HUES48 (cell line): ENCODE results near the gene SLC24A3.

Experiments
- H3K27ac ChIP-seq: one replicate; pipeline ENCODE4 v1.7.0; 2013; ENCODE audit warnings: low read depth, low read length, inconsistent platforms
- H3K27me3 ChIP-seq: 2 replicates; pipeline ENCODE4 v1.6.1; 2013; ENCODE audit warnings: mild to moderate bottlenecking, low read length; ENCODE audit not compliant: control insufficient read depth, insufficient read depth
- H3K36me3 ChIP-seq: 2 replicates; pipeline ENCODE4 v1.6.1; 2013; ENCODE audit warnings: low read length; ENCODE audit not compliant: control insufficient read depth, insufficient read depth
- H3K4me1 ChIP-seq: 2 replicates; pipeline ENCODE4 v1.6.1; 2013; ENCODE audit warnings: mild to moderate bottlenecking, low read length; ENCODE audit not compliant: control insufficient read depth, insufficient read depth
- H3K4me3 ChIP-seq: 2 replicates; pipeline ENCODE4 v1.5.1; 2013; ENCODE audit warnings: mild to moderate bottlenecking, low read depth, low read length
- H3K9ac ChIP-seq: 2 replicates; pipeline ENCODE4 v1.6.1; 2013; ENCODE audit warnings: mild to moderate bottlenecking, low read depth, low read length, moderate library complexity
- H3K9me3 ChIP-seq: 2 replicates; pipeline ENCODE4 v1.6.1; 2013; ENCODE audit warnings: low read length; ENCODE audit not compliant: control insufficient read depth, insufficient read depth

The SLC24A3 gene

DNA sequence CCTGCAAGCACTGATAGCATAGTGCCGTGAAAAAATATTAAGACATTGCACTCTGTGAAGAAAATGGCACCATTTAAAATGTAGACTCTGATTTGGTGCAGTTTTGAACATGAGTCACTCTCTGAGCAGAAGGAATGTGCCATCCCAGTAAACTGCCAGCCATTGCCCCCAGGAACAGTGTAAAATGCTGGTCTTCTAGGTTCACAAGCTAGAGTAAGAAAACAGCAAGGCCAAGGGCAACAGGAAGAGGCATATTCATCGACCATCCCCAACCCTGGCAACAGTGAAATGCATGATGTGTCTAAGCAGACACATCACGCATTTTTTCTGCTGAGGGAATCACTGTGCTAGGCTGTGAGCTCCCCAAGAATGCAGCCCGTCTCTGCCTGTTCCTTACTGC, 382.5 kb downstream of the SLC24A3 start:
- Histone ChIP-seq H3K4me1 (peaks cover 5% of the 10 kb centered on the region; the same call in 1 of the 2 replicates), H3K9ac (no peak overlapping the region), H3K9me3 (no peaks in the 10 kb centered on the region), H3K27me3 (no peaks in the 10 kb centered on the region), H3K27ac (no peak overlapping the region), H3K36me3 (no peaks in the 10 kb centered on the region), H3K4me3 (no peak overlapping the region)

- no peak overlapping the region for H3K27ac ChIP-seq
- H3K4me3 ChIP-seq: no peak overlapping the region
- H3K36me3 ChIP-seq: no peaks in the 10 kb centered on the region
- no peaks in the 10 kb centered on the region for H3K27me3 ChIP-seq
- no peak overlapping the region for H3K9ac ChIP-seq
- H3K4me1 ChIP-seq: peaks cover 5% of the 10 kb centered on the region; the same call in 1 of the 2 replicates
- no peaks in the 10 kb centered on the region for H3K9me3 ChIP-seq
Observed at GRCh38 chr20:19598117-19598850, 385.8 kb downstream of the SLC24A3 start.

DNA sequence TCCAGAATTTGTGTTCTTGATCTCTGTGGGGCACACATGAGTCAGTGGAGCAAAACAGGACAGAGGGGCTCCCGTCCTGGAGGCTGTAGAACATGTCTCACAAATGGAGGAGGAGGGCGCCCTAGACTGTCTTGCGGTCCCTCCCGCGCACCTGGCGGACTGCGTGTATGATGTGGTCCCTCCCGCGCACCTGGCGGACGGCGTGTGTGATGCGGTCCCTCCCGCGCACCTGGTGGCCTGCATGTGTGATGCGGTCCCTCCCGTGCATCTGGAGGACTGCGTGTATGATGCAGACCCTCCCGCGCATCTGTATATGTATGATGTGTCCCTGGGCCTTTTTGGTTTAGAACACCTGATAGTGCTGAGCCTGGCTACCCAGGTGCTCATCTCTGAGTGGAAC, 386.8 kb downstream of the SLC24A3 start:
- no peaks in the 10 kb centered on the region for H3K27me3 ChIP-seq
- no peaks in the 10 kb centered on the region for H3K9me3 ChIP-seq
- H3K36me3 ChIP-seq: no peaks in the 10 kb centered on the region
- no peak overlapping the region for H3K4me3 ChIP-seq
- H3K4me1 ChIP-seq: peaks cover 5% of the 10 kb centered on the region; the same call in 1 of the 2 replicates
- H3K27ac ChIP-seq: no peak overlapping the region
- no peak overlapping the region for H3K9ac ChIP-seq

DNA sequence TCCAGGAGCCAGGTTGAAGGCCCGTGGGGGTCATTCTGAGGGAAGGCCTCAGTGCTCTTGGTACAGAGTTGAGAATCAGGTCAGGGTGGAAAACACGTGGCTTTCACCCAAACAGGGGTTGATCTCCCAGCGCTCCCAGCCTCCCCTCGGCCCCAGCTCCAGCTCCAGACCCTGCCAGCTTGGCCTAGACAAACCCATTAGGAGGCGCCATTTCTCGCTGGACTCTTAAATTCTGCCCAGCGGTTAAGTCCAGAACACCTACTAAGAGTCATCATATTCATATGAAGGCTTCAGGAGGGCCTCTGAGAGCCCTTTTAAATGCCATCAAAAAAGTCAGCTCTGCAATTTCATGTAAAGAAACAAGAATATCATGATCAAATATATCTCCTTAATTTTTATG, 387.6 kb downstream of the SLC24A3 start:
- Histone ChIP-seq H3K4me3 (no peak overlapping the region), H3K9me3 (no peaks in the 10 kb centered on the region)

DNA sequence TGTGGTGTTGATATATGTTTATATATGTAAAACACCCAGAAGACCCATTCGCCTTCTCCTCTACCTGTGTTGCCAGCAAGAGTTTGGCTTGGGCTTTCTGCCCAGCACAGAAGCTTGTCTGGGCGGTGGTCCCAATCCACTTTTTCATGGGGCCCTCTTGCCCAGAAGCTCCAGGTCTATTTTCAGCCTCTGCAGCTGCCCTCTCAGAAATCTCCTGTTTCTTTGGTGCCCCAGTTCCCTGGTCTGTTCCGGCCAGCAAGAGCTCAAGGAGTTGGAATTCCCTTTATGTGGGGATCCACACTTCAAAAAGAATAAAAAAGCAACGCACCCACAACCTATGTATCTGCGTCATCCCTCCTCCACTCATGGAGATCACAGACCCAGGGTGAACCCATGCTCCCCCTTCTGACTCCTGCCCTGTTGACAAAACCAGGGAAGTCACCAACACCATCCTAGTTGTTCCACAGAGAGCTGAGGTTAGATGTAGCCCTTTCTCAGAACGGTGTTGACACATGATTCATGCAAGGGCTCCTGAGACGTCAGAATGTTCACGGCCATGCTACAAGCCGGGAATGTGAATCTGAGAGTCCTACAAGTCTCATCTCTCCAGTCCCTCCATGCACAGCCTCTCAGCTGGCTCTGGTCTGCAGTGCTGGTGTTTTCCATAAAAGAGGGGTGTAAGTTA, 388.8 kb downstream of the SLC24A3 start:
- Histone ChIP-seq H3K36me3 (no peaks in the 10 kb centered on the region), H3K4me1 (peaks cover 5% of the 10 kb centered on the region; the same call in 1 of the 2 replicates), H3K27me3 (no peaks in the 10 kb centered on the region), H3K9ac (no peak overlapping the region), H3K9me3 (no peaks in the 10 kb centered on the region), H3K4me3 (no peak overlapping the region), H3K27ac (no peak overlapping the region)

More for the DNA sequence above, 387.6 kb downstream of the SLC24A3 start:
- Histone ChIP-seq H3K4me1 (peaks cover 5% of the 10 kb centered on the region; the same call in 1 of the 2 replicates), H3K27me3 (no peaks in the 10 kb centered on the region), H3K27ac (no peak overlapping the region), H3K9ac (no peak overlapping the region), H3K36me3 (no peaks in the 10 kb centered on the region)

- no peak overlapping the region for H3K27ac ChIP-seq
- H3K36me3 ChIP-seq: no peaks in the 10 kb centered on the region
- no peaks in the 10 kb centered on the region for H3K27me3 ChIP-seq
- no peak overlapping the region for H3K9ac ChIP-seq
- H3K4me1 ChIP-seq: peaks cover 5% of the 10 kb centered on the region; the same call in 1 of the 2 replicates
- H3K4me3 ChIP-seq: no peak overlapping the region
- no peaks in the 10 kb centered on the region for H3K9me3 ChIP-seq
Observed at GRCh38 chr20:19602675-19603375, 390.4 kb downstream of the SLC24A3 start.

DNA sequence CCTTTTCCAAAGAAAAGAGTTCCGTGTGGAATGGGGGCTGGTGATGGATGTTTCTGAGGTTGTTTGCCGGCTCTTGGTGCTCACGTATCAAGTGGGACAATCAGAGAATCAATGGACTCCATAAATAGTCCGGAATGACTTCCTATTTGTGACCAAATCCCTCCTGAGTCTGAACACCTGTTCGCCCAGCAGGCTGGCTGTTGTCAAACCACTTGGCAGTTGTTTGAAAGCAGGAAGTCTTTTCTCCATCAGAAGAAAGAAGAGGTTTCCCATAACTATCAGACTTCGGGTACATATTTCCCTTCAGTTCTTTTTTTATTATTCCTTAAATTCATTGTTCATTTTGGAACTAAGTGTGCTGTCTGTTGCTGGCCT, 390.9 kb downstream of the SLC24A3 start:
- no peaks in the 10 kb centered on the region for H3K36me3 ChIP-seq
- H3K9ac ChIP-seq: no peak overlapping the region
- H3K27ac ChIP-seq: no peak overlapping the region
- no peaks in the 10 kb centered on the region for H3K27me3 ChIP-seq
- H3K4me1 ChIP-seq: peaks cover 3% of the 10 kb centered on the region; the same call in 1 of the 2 replicates
- no peaks in the 10 kb centered on the region for H3K9me3 ChIP-seq
- H3K4me3 ChIP-seq: no peak overlapping the region

- Histone ChIP-seq H3K9me3 (no peaks in the 10 kb centered on the region), H3K27ac (no peak overlapping the region), H3K27me3 (no peaks in the 10 kb centered on the region), H3K4me3 (no peak overlapping the region), H3K4me1 (no peaks in the 10 kb centered on the region), H3K36me3 (no peaks in the 10 kb centered on the region), H3K9ac (no peak overlapping the region)
Observed at GRCh38 chr20:19605786-19606485, 393.5 kb downstream of the SLC24A3 start.

DNA sequence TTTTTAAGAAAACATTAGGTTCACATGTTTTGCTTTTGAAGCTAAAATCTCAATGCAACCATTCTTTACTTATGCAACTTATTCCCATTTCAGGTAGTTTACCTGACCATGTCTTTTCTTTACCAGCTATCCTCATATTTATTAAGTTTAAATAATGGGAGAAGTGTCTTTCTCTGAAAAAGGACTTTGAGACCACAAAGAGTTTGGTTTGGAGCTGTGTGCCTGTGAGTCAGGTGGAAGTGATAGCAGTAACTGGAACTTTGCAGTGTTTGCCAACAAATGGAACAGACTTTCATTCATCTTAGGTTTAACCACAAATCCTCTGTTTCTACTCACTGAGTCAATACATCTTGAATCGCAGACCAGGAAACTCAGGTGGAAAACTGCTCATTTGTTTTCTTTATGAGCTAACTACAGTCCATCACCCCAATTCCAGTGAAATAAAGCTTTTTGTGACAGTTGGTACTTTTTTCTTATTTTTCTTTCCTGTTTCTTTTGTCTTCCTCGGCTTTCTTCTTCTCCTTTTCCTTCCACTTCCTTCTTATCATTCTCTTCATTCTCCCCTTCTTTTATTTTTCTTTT, 397.3 kb downstream of the SLC24A3 start:
- Histone ChIP-seq H3K36me3 (no peaks in the 10 kb centered on the region), H3K27me3 (no peaks in the 10 kb centered on the region), H3K4me3 (no peak overlapping the region), H3K9me3 (no peaks in the 10 kb centered on the region), H3K9ac (no peak overlapping the region), H3K27ac (no peak overlapping the region), H3K4me1 (no peaks in the 10 kb centered on the region)

GRCh38 chr20:19615629-19616028, 403.2 kb downstream of the SLC24A3 start:
- Histone ChIP-seq H3K4me1 (peaks cover 17% of the 10 kb centered on the region), H3K27ac (no peak overlapping the region)

More at GRCh38 chr20:19615629-19616028, 403.2 kb downstream of the SLC24A3 start:
- no peak overlapping the region for H3K4me3 ChIP-seq
- no peak overlapping the region for H3K9ac ChIP-seq
- H3K9me3 ChIP-seq: no peaks in the 10 kb centered on the region
- H3K27me3 ChIP-seq: no peaks in the 10 kb centered on the region
- no peaks in the 10 kb centered on the region for H3K36me3 ChIP-seq
